ENCODE data around the gene UFD1. TPM values are rescaled to one million over a fixed set of nuclear protein-coding genes. Genes with fewer than 3 reads are reported as not detected.

The UFD1 gene
- total and polyA plus RNA-seq, 2 experiments from 2014 or later, result 51.5 to 79.1 TPM

DNA sequence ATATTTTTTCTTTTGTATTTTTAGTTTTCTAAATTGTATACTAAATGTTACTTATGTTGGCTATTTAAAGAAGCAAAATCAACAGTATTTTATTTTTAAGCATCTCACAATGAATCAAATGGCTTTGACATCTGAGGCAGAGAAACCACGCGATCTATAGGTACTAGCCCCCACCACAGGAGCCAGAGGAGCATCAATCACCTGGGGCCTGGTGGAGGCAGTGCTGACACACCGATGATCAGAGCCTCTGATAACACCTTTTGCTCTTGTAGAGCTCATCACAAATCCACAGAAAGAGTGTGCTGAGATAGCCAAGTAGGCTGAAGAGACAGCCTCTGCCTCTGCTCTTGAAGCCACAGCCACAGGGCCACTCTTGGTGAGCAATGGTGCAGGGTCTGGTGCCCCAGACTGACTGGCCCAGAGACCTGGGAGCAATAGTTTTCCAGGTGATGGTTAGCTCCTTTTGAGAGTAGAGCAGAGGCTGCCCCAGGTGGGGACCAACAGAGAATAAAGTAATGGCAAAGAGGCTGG is 72.6 kb downstream of the UFD1 start:
- H3K27me3 ChIP-seq, result no peaks in the 10 kb centered on the region
- 68% methylated on average over 3 of the region's 3 CpGs for WGBS (ENCODE audit: low lambda C conversion rate, missing lambda C conversion rate)
- no peaks in the 10 kb centered on the region for H3K9me2 ChIP-seq (replicated peaks; ENCODE audit: insufficient read depth)
- no peaks in the 10 kb centered on the region for H3K9me3 ChIP-seq (ENCODE audit: low read depth)
- TF ChIP-seq, protein P1, sequence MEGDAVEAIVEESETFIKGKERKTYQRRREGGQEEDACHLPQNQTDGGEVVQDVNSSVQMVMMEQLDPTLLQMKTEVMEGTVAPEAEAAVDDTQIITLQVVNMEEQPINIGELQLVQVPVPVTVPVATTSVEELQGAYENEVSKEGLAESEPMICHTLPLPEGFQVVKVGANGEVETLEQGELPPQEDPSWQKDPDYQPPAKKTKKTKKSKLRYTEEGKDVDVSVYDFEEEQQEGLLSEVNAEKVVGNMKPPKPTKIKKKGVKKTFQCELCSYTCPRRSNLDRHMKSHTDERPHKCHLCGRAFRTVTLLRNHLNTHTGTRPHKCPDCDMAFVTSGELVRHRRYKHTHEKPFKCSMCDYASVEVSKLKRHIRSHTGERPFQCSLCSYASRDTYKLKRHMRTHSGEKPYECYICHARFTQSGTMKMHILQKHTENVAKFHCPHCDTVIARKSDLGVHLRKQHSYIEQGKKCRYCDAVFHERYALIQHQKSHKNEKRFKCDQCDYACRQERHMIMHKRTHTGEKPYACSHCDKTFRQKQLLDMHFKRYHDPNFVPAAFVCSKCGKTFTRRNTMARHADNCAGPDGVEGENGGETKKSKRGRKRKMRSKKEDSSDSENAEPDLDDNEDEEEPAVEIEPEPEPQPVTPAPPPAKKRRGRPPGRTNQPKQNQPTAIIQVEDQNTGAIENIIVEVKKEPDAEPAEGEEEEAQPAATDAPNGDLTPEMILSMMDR (IDR thresholded peaks at IDR 0.05; ENCODE audit: poor library complexity), result no peak
- TF ChIP-seq EZH2phosphoT487 (IDR thresholded peaks at IDR 0.05; ENCODE audit: low read depth, severe bottlenecking, unreplicated experiment) (no peak), EZH2 (IDR thresholded peaks at IDR 0.05; ENCODE audit: borderline replicate concordance) (no peak)
- peaks cover 8% of the 10 kb centered on the region for H4K20me1 ChIP-seq (ENCODE audit: insufficient read depth, poor library complexity, severe bottlenecking)
- no peaks in the 10 kb centered on the region for H3K4me1 ChIP-seq (ENCODE audit: insufficient read depth)
- H3K4me3 ChIP-seq, result no peak overlapping the region
- no peak overlapping the region for H2AFZ ChIP-seq
- DNase-seq (ENCODE audit: low spot score), result no peak
- H3K79me2 ChIP-seq, result peaks cover 14% of the 10 kb centered on the region
- no peak overlapping the region for H3K27ac ChIP-seq
- no peak overlapping the region for H3K4me2 ChIP-seq
- H3K36me3 ChIP-seq (replicated peaks; ENCODE audit: insufficient read depth, low read depth), result no peaks in the 10 kb centered on the region

DNA sequence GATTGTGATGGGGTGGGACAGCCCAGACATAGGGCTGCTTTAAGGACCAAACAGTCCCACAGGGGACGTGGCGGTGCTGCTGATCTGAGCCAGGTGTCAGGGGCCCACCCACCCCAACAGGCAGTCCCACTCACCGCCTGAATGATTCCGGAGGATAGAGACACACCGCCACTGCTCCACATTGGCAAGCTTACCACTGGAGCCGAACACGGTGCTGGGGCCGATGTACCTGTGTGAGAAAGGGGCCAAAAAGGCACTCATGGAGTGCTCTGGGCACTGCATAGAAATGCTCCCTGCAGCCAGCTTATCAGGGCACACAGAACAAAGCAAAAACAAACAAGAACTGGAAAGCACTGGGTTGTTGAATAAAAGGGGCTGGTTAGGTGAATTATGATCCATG is 73.3 kb downstream of the UFD1 start:
- no peak overlapping the region for H3K4me2 ChIP-seq

DNA sequence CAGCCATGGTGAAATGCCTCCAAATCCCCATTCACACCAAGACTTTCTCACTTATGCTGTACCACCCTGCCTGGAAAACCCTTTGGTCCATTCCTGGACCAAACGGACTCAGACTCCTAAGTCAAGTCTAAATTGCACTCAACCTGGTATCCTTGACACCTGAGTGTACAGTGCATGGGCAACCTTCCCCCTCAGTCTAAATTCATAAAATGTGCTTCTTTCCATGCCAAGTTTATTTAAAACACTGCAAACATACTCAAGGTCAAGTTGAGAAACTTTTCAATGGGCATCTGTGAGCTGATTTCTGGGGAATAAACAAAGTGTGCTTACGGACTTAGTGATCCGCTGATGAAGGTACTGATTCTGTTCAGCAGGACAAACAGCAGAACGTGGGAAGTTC is 73.9 kb downstream of the UFD1 start:
- Histone ChIP-seq H4K20me1 (ENCODE audit: insufficient read depth, poor library complexity, severe bottlenecking) (no peaks in the 10 kb centered on the region), H3K27ac (no peak overlapping the region), H3K36me3 (replicated peaks; ENCODE audit: insufficient read depth, low read depth) (no peaks in the 10 kb centered on the region), H3K79me2 (peaks cover 4% of the 10 kb centered on the region), H3K9me2 (replicated peaks; ENCODE audit: insufficient read depth) (no peaks in the 10 kb centered on the region), H3K9me3 (ENCODE audit: low read depth) (no peaks in the 10 kb centered on the region), H3K4me3 (no peak overlapping the region), H3K4me1 (ENCODE audit: insufficient read depth) (no peaks in the 10 kb centered on the region), H3K4me2 (no peak overlapping the region), H3K27me3 (no peaks in the 10 kb centered on the region), H2AFZ (no peak overlapping the region)
- 91% methylated on average over 4 of the region's 4 CpGs for WGBS (ENCODE audit: low lambda C conversion rate, missing lambda C conversion rate)
- DNase-seq (ENCODE audit: low spot score), result no peak
- no peak for TF ChIP-seq EZH2phosphoT487 (IDR thresholded peaks at IDR 0.05; ENCODE audit: low read depth, severe bottlenecking, unreplicated experiment)
- TF ChIP-seq, protein P1 (IDR thresholded peaks at IDR 0.05; ENCODE audit: poor library complexity), result no peak
- TF ChIP-seq EZH2 (IDR thresholded peaks at IDR 0.05; ENCODE audit: borderline replicate concordance), result no peak

More for the DNA sequence above, 73.3 kb downstream of the UFD1 start:
- no peaks in the 10 kb centered on the region for H3K4me1 ChIP-seq (ENCODE audit: insufficient read depth)
- no peak overlapping the region for H2AFZ ChIP-seq
- no peaks in the 10 kb centered on the region for H3K27me3 ChIP-seq
- TF ChIP-seq, protein P1 (IDR thresholded peaks at IDR 0.05; ENCODE audit: poor library complexity), result no peak
- TF ChIP-seq EZH2 (IDR thresholded peaks at IDR 0.05; ENCODE audit: borderline replicate concordance) (no peak), EZH2phosphoT487 (IDR thresholded peaks at IDR 0.05; ENCODE audit: low read depth, severe bottlenecking, unreplicated experiment) (no peak)
- no peak overlapping the region for H3K27ac ChIP-seq
- 98% methylated on average over 8 of the region's 8 CpGs for WGBS (ENCODE audit: low lambda C conversion rate, missing lambda C conversion rate)
- H3K4me3 ChIP-seq, result no peak overlapping the region
- no peaks in the 10 kb centered on the region for H3K36me3 ChIP-seq (replicated peaks; ENCODE audit: insufficient read depth, low read depth)
- no peaks in the 10 kb centered on the region for H3K9me2 ChIP-seq (replicated peaks; ENCODE audit: insufficient read depth)
- H3K9me3 ChIP-seq (ENCODE audit: low read depth), result no peaks in the 10 kb centered on the region
- DNase-seq (ENCODE audit: low spot score), result no peak
- H4K20me1 ChIP-seq (ENCODE audit: insufficient read depth, poor library complexity, severe bottlenecking), result peaks cover under 1% of the 10 kb centered on the region
- H3K79me2 ChIP-seq, result peaks cover 7% of the 10 kb centered on the region
